Astrocyte (in vitro differentiated cells and primary cell): ENCODE measurements around the gene OSBPL3.

Source experiments
- EZH2 ChIP-seq: IDR thresholded peaks from 2 replicates; pipeline ENCODE4 v1.6.1; 2012; ENCODE audit warnings: mild to moderate bottlenecking, low read length, inconsistent platforms; ENCODE audit not compliant: insufficient read depth
- TF ChIP-seq, protein P1 (sequence below): IDR thresholded peaks from 2 replicates; pipeline ENCODE4 v1.5.1; 2011; ENCODE audit warnings: low read depth, mild to moderate bottlenecking, inconsistent platforms, low read length, moderate library complexity; ENCODE audit not compliant: insufficient read depth

DNA sequence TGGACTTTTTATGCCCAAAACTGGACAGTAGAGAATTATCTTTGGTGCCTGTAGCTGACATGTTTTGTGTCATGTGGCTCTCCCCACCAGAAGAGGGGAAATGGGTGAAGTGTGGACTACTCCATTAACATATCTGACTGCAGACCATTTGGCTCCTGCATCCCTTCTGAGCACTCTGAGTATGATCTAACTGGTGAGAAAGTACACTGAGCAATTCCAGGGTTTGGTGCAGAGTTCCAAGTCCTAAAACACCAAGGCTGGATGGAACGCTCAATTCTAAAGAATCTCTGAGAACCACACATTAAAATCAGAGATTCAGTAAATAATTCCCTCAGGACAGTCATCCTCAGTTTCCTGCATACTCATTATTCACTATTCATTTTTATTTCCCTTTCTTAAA lies 22.8 kb upstream of the OSBPL3 start:
- TF ChIP-seq, protein P1, sequence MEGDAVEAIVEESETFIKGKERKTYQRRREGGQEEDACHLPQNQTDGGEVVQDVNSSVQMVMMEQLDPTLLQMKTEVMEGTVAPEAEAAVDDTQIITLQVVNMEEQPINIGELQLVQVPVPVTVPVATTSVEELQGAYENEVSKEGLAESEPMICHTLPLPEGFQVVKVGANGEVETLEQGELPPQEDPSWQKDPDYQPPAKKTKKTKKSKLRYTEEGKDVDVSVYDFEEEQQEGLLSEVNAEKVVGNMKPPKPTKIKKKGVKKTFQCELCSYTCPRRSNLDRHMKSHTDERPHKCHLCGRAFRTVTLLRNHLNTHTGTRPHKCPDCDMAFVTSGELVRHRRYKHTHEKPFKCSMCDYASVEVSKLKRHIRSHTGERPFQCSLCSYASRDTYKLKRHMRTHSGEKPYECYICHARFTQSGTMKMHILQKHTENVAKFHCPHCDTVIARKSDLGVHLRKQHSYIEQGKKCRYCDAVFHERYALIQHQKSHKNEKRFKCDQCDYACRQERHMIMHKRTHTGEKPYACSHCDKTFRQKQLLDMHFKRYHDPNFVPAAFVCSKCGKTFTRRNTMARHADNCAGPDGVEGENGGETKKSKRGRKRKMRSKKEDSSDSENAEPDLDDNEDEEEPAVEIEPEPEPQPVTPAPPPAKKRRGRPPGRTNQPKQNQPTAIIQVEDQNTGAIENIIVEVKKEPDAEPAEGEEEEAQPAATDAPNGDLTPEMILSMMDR, result no peak
- no peak for TF ChIP-seq EZH2
